HEK293 (cell line): ENCODE measurements around the gene TICAM1.
A peak's percentile ranks its signal among the peaks of the same experiment; 100 is the strongest.

Experiments used
- CTCF ChIA-PET: fragments of 350-600 bp; formaldehyde crosslinking; extraction: SDS; loops from one replicate; lab custom pipeline; 2021; ENCODE audit warnings: antibody characterized with exemption; lab: Yijun Ruan, JAX
- POLR2A ChIA-PET: fragments of 300-600 bp; formaldehyde crosslinking; extraction: SDS; loops from one replicate; lab custom pipeline; 2020; ENCODE audit warnings: antibody characterized with exemption, inconsistent platforms; lab: Yijun Ruan, JAX
- H3K27ac ChIP-seq: fragments of 200-500 bp; sonication (Bioruptor generic); 2 replicates; pipeline ENCODE4 v1.5.1; 2014; ENCODE audit warnings: low read depth, low read length, control low read depth, inconsistent platforms; ENCODE audit errors: extremely low read depth
- H3K36me3 ChIP-seq, 2 experiments: fragments of 200-500 bp in 1 of 2; sonication (Bioruptor generic) in 1 of 2; 1 replicate in 1 of 2; 2 replicates in 1 of 2; pipeline ENCODE4 v1.5.1; 2014 to 2017; ENCODE audit warnings: inconsistent platforms in 2 of 2, low read length in 2 of 2; ENCODE audit not compliant: control insufficient read depth in 2 of 2, insufficient read depth in 1 of 2
- H3K4me1 ChIP-seq: fragments of 200-500 bp; sonication (Bioruptor generic); 2 replicates; pipeline ENCODE4 v1.5.1; 2014; ENCODE audit warnings: mild to moderate bottlenecking, low read length, inconsistent platforms; ENCODE audit not compliant: control insufficient read depth, insufficient read depth
- H3K4me3 ChIP-seq: 2 replicates; pipeline ENCODE4 v1.5.1; 2011; ENCODE audit warnings: low read depth, mild to moderate bottlenecking, control low read depth, low read length, moderate library complexity
- H3K9me3 ChIP-seq: fragments of 200-500 bp; sonication (Bioruptor generic); 2 replicates; pipeline ENCODE4 v1.5.1; 2014; ENCODE audit warnings: low read depth, low read length, inconsistent platforms; ENCODE audit not compliant: control insufficient read depth, insufficient read depth
- BCL11A ChIP-seq: fragments of 450-650 bp; formaldehyde crosslinking; IDR thresholded peaks from 2 replicates; pipeline ENCODE4 v1.5.1; 2016; ENCODE audit warnings: low read depth, missing biosample characterization, missing genetic modification characterization
- BCL11B ChIP-seq: fragments of 450-650 bp; formaldehyde crosslinking; IDR thresholded peaks from 2 replicates; pipeline ENCODE4 v1.5.1; 2016; ENCODE audit warnings: low read depth, missing biosample characterization, missing genetic modification characterization
- HOXA7 ChIP-seq: sonication (generic); formaldehyde crosslinking; IDR thresholded peaks from 2 replicates; pipeline ENCODE4 v1.8.1; 2022; ENCODE audit warnings: missing genetic modification reagents, borderline replicate concordance
- KLF1 ChIP-seq: fragments of 450-650 bp; formaldehyde crosslinking; IDR thresholded peaks from 2 replicates; pipeline ENCODE4 v1.5.1; 2016; ENCODE audit warnings: missing biosample characterization, missing genetic modification characterization
- KLF10 ChIP-seq: fragments of 450-650 bp; IDR thresholded peaks from 2 replicates; pipeline ENCODE4 v1.5.1; 2018; ENCODE audit warnings: missing biosample characterization, mild to moderate bottlenecking, missing genetic modification characterization
- KLF8 ChIP-seq: fragments of 450-650 bp; formaldehyde crosslinking; IDR thresholded peaks from 2 replicates; pipeline ENCODE4 v1.5.1; 2016; ENCODE audit warnings: missing biosample characterization, missing genetic modification characterization
- OSR2 ChIP-seq: fragments of 450-650 bp; formaldehyde crosslinking; IDR thresholded peaks from 2 replicates; pipeline ENCODE4 v1.5.1; 2016; ENCODE audit warnings: missing biosample characterization, missing genetic modification characterization
- OVOL3 ChIP-seq: fragments of 450-650 bp; formaldehyde crosslinking; IDR thresholded peaks from 2 replicates; pipeline ENCODE4 v1.5.1; 2016; ENCODE audit warnings: missing biosample characterization, missing genetic modification characterization
- PRDM4 ChIP-seq: fragments of 450-650 bp; formaldehyde crosslinking; IDR thresholded peaks from 2 replicates; pipeline ENCODE4 v1.5.1; 2017; ENCODE audit warnings: missing biosample characterization, missing genetic modification characterization
- ZBTB17 ChIP-seq: fragments of 450-650 bp; formaldehyde crosslinking; IDR thresholded peaks from 2 replicates; pipeline ENCODE4 v1.5.1; 2016; ENCODE audit warnings: missing biosample characterization, missing genetic modification characterization
- ZFP37 ChIP-seq: fragments of 450-650 bp; formaldehyde crosslinking; IDR thresholded peaks from 2 replicates; pipeline ENCODE4 v1.5.1; 2016; ENCODE audit warnings: missing biosample characterization, missing genetic modification characterization
- ZFP41 ChIP-seq: fragments of 450-650 bp; formaldehyde crosslinking; IDR thresholded peaks from 2 replicates; pipeline ENCODE4 v1.5.1; 2016; ENCODE audit warnings: missing biosample characterization, missing genetic modification characterization, borderline replicate concordance
- ZNF121 ChIP-seq: fragments of 450-650 bp; formaldehyde crosslinking; IDR thresholded peaks from 2 replicates; pipeline ENCODE4 v1.5.1; 2016; ENCODE audit warnings: missing biosample characterization, missing genetic modification characterization
- ZNF24 ChIP-seq: fragments of 450-650 bp; formaldehyde crosslinking; IDR thresholded peaks from 2 replicates; pipeline ENCODE4 v1.5.1; 2016; ENCODE audit warnings: missing biosample characterization, missing genetic modification characterization
- ZNF266 ChIP-seq: fragments of 450-650 bp; formaldehyde crosslinking; IDR thresholded peaks from 2 replicates; pipeline ENCODE4 v1.5.1; 2016; ENCODE audit warnings: missing biosample characterization, missing genetic modification characterization, low read depth
- ZNF324 ChIP-seq: fragments of 450-650 bp; formaldehyde crosslinking; IDR thresholded peaks from 2 replicates; pipeline ENCODE4 v1.5.1; 2016; ENCODE audit warnings: missing biosample characterization, missing genetic modification characterization
- ZNF335 ChIP-seq: fragments of 450-650 bp; formaldehyde crosslinking; conservative IDR thresholded peaks from 2 replicates; pipeline ENCODE4 v1.5.1; 2016; ENCODE audit warnings: missing biosample characterization, missing genetic modification characterization
- ZNF350 ChIP-seq: fragments of 450-650 bp; formaldehyde crosslinking; IDR thresholded peaks from 2 replicates; pipeline ENCODE4 v1.5.0; 2017; ENCODE audit warnings: missing biosample characterization, mild to moderate bottlenecking, missing genetic modification characterization
- ZNF366 ChIP-seq: fragments of 450-650 bp; formaldehyde crosslinking; conservative IDR thresholded peaks from 2 replicates; pipeline ENCODE4 v1.5.1; 2016; ENCODE audit warnings: missing biosample characterization, missing genetic modification characterization
- ZNF404 ChIP-seq: fragments of 450-650 bp; formaldehyde crosslinking; IDR thresholded peaks from 2 replicates; pipeline ENCODE4 v1.5.1; 2017; ENCODE audit warnings: missing biosample characterization, missing genetic modification characterization
- ZNF423 ChIP-seq: fragments of 450-650 bp; formaldehyde crosslinking; IDR thresholded peaks from 2 replicates; pipeline ENCODE4 v1.5.1; 2016; ENCODE audit warnings: missing biosample characterization, missing genetic modification characterization
- ZNF48 ChIP-seq: fragments of 450-650 bp; formaldehyde crosslinking; IDR thresholded peaks from 2 replicates; pipeline ENCODE4 v1.5.1; 2016; ENCODE audit warnings: missing biosample characterization, missing genetic modification characterization
- ZNF544 ChIP-seq: fragments of 450-650 bp; formaldehyde crosslinking; IDR thresholded peaks from 2 replicates; pipeline ENCODE4 v1.5.0; 2017; ENCODE audit warnings: missing biosample characterization, missing genetic modification characterization
- ZNF660 ChIP-seq: fragments of 450-650 bp; IDR thresholded peaks from 2 replicates; pipeline ENCODE4 v1.5.1; 2018; ENCODE audit warnings: missing biosample characterization, mild to moderate bottlenecking, missing genetic modification characterization
- ZNF664 ChIP-seq: fragments of 450-650 bp; formaldehyde crosslinking; IDR thresholded peaks from 2 replicates; pipeline ENCODE4 v1.5.1; 2016; ENCODE audit warnings: missing biosample characterization, missing genetic modification characterization
- ZNF692 ChIP-seq: fragments of 450-650 bp; formaldehyde crosslinking; IDR thresholded peaks from 2 replicates; pipeline ENCODE4 v1.5.1; 2016; ENCODE audit warnings: missing biosample characterization, missing genetic modification characterization
- ZNF76 ChIP-seq: fragments of 450-650 bp; formaldehyde crosslinking; IDR thresholded peaks from 2 replicates; pipeline ENCODE4; 2016; ENCODE audit warnings: low read depth, missing biosample characterization, missing genetic modification characterization, borderline replicate concordance
- ZNF776 ChIP-seq: fragments of 450-650 bp; formaldehyde crosslinking; IDR thresholded peaks from 2 replicates; pipeline ENCODE4 v1.5.0; 2017; ENCODE audit warnings: missing biosample characterization, missing genetic modification characterization, borderline replicate concordance
- ZNF785 ChIP-seq: fragments of 450-650 bp; formaldehyde crosslinking; IDR thresholded peaks from 2 replicates; pipeline ENCODE4 v1.5.1; 2016; ENCODE audit warnings: missing biosample characterization, missing genetic modification characterization
- ZNF792 ChIP-seq: fragments of 450-650 bp; formaldehyde crosslinking; IDR thresholded peaks from 2 replicates; pipeline ENCODE4 v1.5.1; 2016; ENCODE audit warnings: missing biosample characterization, missing genetic modification characterization
- ZNF837 ChIP-seq: fragments of 450-650 bp; formaldehyde crosslinking; IDR thresholded peaks from 2 replicates; pipeline ENCODE4 v1.5.1; 2016; ENCODE audit warnings: missing biosample characterization, missing genetic modification characterization
- ZSCAN4 ChIP-seq: fragments of 450-650 bp; formaldehyde crosslinking; IDR thresholded peaks from 2 replicates; pipeline ENCODE4 v1.5.1; 2017; ENCODE audit warnings: missing biosample characterization, missing genetic modification characterization
- TF ChIP-seq, protein P1 (sequence below): fragments of 450-650 bp; formaldehyde crosslinking; IDR thresholded peaks from 2 replicates; pipeline ENCODE4; 2016; ENCODE audit warnings: missing biosample characterization, missing genetic modification characterization

Gene TICAM1

DNA sequence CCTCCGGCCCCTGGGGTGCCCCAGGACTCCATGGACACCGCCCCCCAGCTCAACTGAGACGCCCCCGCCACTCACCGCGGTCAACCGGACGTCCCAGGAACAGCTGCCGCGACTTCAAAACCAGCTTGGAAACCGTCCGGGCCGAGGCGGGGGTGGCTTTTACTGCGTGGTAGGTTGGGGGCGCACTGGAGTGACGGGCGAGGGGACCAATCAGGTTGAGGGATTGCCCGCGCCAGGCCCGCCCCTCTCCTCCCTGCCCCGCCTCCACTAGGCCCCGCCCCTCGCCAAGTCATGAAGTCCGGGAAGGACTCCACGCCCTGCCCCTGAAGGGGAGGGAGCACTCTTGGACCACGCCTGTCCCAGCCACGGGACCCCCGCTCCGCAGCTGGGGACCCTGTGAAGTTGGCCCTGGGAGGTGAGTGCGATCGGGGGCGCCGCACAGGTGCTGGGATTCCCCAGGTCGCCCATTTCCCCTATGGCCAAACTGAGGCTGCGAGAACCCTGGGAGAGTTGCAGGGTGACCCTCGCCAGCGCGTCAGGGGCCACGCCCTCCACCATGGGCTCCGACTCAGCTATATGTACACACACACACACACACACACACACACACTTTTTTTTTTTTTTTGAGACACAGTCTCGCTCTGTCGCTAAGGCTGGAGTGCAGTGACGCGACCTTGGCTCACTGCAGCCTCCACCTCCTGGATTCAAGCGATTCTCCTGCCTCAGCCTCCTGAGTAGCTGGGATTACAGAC is 36.2 kb upstream of the TICAM1 start, which contains the start of gene PLIN3:
Gene PLIN3, minus strand, starts transcription at position 134 of the 752 bp plus-strand sequence. CDS start 6,273 bp downstream, outside the sequence.
- peak within 1 kb of the TSS; percentile 63 for H3K4me3 ChIP-seq
- H3K9me3 ChIP-seq = no peaks in the 10 kb centered on the region
- ChIA-PET CTCF (interaction anchor here (0.6 to 4.0 kb wide), 6 partner anchors 13 to 171 kb away, joined by 3 to 31 read pairs (median 3); no protein-coding TSS in a partner anchor), POLR2A (interaction anchor here (0.5 to 1.4 kb wide), 9 partner anchors 9 to 819 kb away, joined by 3 to 12 read pairs (median 3); no protein-coding TSS in a partner anchor)
- H3K36me3 ChIP-seq = no peaks in the 10 kb centered on the region
- H3K4me1 ChIP-seq = peaks cover 3% of the 10 kb centered on the region; the same call in 1 of the 2 replicates
- H3K27ac ChIP-seq = no peak within 1 kb of the TSS
- no peak for TF ChIP-seq ZNF121 (tag by site-specific recombination)
- peak; percentile 86; the same call in 1 of the 2 replicates for TF ChIP-seq KLF8 (tag by site-specific recombination)
- TF ChIP-seq ZNF792 (tag by site-specific recombination) = 0 out of 2 replicates have a peak, but pooled peaks have one; percentile 48
- TF ChIP-seq ZNF776 (tag by site-specific recombination) = no peak
- no peak for TF ChIP-seq ZNF423
- TF ChIP-seq ZNF544 (tag by site-specific recombination) = no peak
- peak; percentile 93 for TF ChIP-seq ZSCAN4 (tag by site-specific recombination)
- TF ChIP-seq ZNF266 (tag by site-specific recombination) = 0 out of 2 replicates have a peak, but pooled peaks have one; percentile 20
- TF ChIP-seq ZNF24 = peak; percentile 21; the same call in 1 of the 2 replicates
- TF ChIP-seq ZNF335 (tag by site-specific recombination) = peak; percentile 44
- TF ChIP-seq ZNF664 = no peak
- TF ChIP-seq ZFP41 (tag by site-specific recombination) = no peak
- no peak for TF ChIP-seq ZNF785 (tag by site-specific recombination)
- no peak for TF ChIP-seq ZNF350 (tag by site-specific recombination)
- peak; percentile 73 for TF ChIP-seq KLF1 (tag by site-specific recombination)
- no peak for TF ChIP-seq ZNF48 (tag by site-specific recombination)
- no peak for TF ChIP-seq ZNF404 (tag by site-specific recombination)
- no peak for TF ChIP-seq ZNF366
- TF ChIP-seq BCL11A (tag by site-specific recombination) = no peak
- no peak for TF ChIP-seq ZNF660
- TF ChIP-seq ZNF76 (tag by site-specific recombination) = 0 out of 2 replicates have a peak, but pooled peaks have one; percentile 27
- no peak for TF ChIP-seq ZFP37 (tag by site-specific recombination)
- peak; percentile 79; the same call in 1 of the 2 replicates for TF ChIP-seq ZNF324 (tag by site-specific recombination)
- TF ChIP-seq OVOL3 (tag by site-specific recombination) = no peak
- no peak for TF ChIP-seq PRDM4 (tag by site-specific recombination)
- TF ChIP-seq ZNF692 (tag by site-specific recombination) = no peak
- no peak for TF ChIP-seq OSR2 (tag by site-specific recombination)
- TF ChIP-seq ZBTB17 (tag by site-specific recombination) = no peak
- TF ChIP-seq, protein P1, sequence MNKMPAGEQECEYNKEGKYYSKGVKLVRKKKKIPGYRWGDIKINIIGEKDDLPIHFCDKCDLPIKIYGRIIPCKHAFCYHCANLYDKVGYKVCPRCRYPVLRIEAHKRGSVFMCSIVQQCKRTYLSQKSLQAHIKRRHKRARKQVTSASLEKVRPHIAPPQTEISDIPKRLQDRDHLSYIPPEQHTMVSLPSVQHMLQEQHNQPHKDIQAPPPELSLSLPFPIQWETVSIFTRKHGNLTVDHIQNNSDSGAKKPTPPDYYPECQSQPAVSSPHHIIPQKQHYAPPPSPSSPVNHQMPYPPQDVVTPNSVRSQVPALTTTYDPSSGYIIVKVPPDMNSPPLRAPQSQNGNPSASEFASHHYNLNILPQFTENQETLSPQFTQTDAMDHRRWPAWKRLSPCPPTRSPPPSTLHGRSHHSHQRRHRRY (tag by site-specific recombination) = 0 out of 2 replicates have a peak, but pooled peaks have one; percentile 65
- no peak; the same call in 1 of the 2 replicates for TF ChIP-seq KLF10
- no peak for TF ChIP-seq HOXA7 (CRISPR knock-in tag)
- no peak for TF ChIP-seq ZNF837 (tag by site-specific recombination)
- TF ChIP-seq BCL11B = no peak; the same call in 1 of the 2 replicates
